ENCODE results near the gene EXT2.

The EXT2 gene

DNA sequence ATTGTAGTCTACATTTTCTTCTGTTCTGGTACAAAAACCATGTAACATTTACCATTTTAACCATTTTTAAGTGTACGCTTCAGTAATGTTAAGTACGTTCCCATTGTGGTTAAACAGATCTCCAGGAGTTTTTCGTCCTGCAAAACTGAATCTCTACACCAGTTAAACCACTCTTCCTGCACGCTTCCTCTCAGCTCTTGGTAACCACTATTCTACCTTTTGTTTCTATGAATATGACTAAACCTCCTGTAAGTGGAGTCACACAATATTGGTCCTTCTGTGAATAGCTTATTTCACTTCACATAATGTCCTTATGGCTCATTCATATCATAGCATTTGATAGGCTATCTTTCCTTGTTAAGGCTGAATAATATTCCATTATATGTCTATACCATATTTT, 7.1 kb upstream of the EXT2 start:
- DNase-seq = no peak

DNA sequence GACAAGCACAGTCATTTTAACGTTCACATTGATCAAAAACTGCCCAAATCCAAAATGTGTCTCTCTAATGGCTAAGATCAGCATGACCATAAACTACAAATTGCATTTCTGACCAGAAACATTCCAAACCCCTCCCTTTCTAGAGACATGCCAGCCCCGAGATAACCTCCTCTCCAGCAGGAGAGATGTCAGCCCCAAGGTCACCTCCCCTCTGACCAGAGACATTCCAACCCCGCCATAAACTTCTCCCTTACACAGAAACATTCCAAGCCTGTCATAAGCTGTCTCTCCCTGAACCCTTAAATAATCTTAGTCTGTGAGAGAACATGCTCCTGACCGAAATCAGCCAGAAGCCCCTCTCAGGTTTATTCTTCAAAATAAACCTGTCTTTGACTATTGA, 6.6 kb upstream of the EXT2 start:
- no peak for DNase-seq

GRCh38 chr11:44090539-44090938, 4.9 kb upstream of the EXT2 start:
- no peak for DNase-seq

DNA sequence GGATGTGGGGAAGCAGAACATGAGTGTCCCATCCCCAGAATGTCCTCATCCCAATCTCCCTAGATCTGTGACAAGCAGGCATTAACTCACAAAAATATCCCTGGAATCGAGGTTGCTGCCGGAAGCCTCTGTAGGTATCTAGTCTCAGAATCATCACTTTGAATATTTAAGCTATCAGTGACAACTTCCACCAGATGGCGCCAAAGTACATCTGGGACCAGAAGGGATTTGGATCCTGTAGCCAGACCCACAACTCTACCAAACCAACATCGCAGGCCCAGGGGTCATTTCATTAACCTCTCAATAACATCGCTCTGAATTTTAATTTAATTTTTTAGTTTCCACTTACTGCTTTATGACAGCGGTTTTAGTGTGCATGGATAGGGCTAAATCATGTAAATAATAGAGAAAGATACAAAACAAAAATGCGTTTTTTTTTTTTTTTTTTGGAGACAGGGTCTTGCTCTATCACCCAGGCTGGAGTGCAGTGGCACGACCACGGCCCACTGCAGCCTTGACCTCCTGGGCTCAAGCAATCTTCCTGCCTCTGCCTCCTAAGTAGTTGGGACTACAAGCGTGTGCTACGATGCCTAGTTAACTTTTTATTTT, 1.1 kb upstream of the EXT2 start:
- DNase-seq = peak; percentile 82

GRCh38 chr11:44096360-44097185, 1.1 kb downstream of the EXT2 start:
- no peak for DNase-seq

DNA sequence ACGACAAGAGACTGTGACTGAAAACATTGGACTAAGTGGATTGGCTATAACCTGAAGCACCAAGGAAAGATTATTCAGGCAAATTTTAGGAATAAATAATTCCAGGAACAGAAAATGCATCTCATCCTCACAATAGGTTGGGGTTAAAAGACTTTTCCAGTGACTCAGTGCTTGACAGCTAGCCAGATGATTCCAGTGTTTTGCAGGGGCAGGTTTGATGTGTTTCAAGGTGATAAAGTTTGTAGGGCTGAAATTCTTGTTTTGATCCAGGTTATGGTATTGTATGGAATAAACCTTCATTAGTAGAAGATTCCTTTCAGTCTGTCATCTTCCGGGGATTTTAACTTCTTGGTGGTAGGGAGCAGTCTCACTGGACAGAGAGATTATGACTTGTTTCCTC, 2.3 kb downstream of the EXT2 start:
- no peak for DNase-seq

- no peak for DNase-seq
Measured at GRCh38 chr11:44101098-44101497, 5.6 kb downstream of the EXT2 start.

- DNase-seq = no peak
Measured at GRCh38 chr11:44104481-44105294, 9.2 kb downstream of the EXT2 start.

- no peak for DNase-seq
Measured at GRCh38 chr11:44108260-44108659, 12.8 kb downstream of the EXT2 start.

- peak; percentile 17 for DNase-seq
Measured at GRCh38 chr11:44110231-44110679, 14.8 kb downstream of the EXT2 start.

- peak; percentile 11 for DNase-seq
Measured at GRCh38 chr11:44112091-44112821, 16.8 kb downstream of the EXT2 start.

GRCh38 chr11:44113018-44113417, 17.5 kb downstream of the EXT2 start:
- DNase-seq = no peak

DNA sequence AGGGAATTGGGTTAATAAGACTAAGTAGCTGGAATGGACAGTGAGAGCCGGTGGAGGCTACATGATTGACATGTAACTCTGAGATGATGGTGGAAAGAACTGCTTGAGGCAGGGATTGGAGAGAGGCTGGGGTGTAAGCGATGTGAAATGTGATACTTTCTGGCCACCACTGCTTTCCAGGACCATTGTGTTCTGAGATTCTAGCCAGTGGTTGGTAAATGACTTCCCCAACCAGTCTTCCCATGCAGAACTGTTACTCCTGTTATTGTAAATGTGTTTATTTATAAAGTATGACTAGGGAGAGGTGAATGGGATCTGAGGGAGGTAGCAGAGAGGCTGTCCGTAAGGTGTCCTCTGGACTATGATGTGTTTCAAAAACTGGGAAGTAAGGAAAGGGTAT, 18.1 kb downstream of the EXT2 start:
- no peak for DNase-seq

DNA sequence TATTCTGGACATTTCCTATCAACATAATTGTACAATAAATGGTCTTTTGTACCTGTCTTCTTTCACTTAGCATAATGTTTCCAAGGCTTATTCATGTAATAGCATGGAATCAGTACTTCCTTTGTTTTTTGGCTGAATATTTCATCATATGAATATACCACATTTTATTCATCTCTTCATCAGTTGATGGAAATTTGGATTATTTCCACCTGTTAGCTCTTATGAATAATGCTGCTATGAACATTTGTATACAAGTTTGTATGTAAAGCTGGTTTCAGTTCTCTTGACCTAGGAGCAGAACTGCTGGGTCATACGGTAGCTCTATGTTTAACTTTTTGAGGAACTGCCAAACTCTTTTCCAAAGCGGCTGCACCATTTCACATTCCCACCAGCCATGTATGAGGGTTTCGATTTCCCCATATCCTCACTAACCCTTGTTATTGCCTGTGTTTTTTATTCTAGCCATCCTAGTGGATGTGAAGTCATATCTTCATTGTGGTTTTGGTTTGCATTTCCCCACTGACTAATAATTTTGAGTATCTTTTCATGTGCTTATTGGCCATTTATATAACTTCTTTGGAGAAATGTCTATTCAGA, 20.9 kb downstream of the EXT2 start:
- DNase-seq = no peak

DNA sequence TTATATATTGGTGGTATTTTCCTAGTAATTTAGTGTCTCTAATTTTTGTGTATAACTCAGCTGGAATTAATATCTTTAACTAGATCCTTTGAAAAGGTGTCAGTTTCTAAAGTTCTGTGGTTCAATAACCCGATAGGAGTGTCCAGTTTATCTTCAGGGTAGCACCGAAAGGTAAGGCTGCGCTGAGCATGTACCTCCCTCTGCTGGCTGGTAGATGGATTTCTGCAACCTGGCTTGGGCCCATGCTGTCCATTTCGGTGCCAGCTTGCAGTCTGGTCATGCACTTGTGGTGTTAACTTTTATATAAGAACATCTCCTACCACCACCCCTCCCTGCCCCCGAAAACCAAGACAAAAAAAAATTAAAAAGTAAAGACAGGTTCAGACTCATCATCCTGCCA, 24.7 kb downstream of the EXT2 start:
- DNase-seq = no peak

DNA sequence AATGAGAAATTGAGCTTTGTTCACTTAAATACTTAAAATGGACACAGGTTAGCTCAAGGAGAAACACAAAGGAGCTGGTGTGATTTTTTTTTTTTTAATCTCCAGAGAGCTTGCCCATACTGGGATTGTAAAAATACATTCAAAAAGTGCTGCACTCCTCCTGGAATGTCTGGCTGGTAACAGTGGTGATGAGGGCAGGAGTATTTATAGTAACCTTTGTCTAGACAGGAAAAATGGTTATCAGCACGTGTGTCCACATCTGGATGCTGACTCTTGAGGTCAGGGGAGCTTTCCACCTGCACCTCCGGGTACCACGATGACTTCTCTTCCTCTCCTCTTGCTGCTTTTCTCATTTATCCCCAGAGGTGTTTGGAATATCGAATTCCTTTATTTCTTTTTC, 30.1 kb downstream of the EXT2 start:
- no peak for DNase-seq

DNA sequence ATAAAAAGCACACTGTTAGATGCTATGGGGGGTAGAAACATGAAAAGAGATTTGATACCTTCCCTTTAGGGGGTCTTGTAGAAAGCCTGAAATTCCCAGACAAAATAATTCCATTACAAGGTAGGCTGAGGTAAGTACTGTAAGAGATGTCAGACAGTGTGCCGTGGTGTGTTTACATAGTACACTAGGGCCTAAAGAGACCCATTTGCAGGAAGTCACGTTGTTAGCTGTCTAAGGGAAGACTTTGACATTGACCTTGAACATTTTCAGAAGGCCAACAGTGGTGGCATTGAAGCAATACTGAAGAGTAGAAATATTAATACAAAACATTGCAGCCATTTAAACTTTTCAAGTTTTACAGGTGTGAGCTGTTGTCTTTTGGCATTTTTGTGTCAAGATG, 30.8 kb downstream of the EXT2 start:
- DNase-seq = no peak

DNA sequence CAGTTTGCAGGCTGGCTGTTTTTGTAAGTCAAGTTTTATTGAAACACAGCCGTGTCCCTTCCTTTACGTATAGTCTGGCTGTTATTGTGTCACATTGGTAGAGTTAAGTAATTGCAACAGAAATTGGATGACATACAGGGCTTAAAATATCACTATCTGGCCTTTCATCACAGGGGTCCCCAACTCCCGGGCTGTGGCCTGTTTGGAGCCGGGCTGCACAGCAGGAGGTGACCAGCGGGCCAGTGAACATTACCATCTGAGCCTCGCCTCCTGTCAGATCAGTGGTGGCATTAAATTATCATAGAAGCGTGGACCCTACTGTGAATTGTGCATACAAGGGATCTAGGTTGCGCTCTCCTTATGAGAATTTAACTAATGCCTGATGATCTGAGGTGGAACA, 31.7 kb downstream of the EXT2 start:
- DNase-seq = no peak

DNA sequence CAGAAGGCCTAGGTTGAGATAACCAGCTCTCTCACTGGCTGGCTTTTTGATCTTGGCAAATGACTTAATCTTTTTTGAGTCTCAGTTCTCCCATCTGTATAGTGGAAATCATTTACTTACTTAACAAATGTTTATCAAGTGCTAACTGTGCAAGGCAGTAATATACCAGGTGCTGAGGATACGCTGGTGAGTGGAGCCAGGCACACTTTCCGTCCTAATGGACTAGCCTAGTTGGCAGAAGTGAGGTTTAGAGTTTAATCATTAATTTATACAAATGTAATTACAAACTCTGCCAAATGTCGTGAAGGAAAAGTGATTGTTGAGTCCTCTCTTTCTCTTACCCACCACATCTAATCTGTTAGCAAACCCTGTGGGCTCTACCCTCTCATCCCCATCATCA, 33.3 kb downstream of the EXT2 start:
- no peak for DNase-seq

GRCh38 chr11:44130751-44131150, 35.3 kb downstream of the EXT2 start:
- DNase-seq = no peak

DNA sequence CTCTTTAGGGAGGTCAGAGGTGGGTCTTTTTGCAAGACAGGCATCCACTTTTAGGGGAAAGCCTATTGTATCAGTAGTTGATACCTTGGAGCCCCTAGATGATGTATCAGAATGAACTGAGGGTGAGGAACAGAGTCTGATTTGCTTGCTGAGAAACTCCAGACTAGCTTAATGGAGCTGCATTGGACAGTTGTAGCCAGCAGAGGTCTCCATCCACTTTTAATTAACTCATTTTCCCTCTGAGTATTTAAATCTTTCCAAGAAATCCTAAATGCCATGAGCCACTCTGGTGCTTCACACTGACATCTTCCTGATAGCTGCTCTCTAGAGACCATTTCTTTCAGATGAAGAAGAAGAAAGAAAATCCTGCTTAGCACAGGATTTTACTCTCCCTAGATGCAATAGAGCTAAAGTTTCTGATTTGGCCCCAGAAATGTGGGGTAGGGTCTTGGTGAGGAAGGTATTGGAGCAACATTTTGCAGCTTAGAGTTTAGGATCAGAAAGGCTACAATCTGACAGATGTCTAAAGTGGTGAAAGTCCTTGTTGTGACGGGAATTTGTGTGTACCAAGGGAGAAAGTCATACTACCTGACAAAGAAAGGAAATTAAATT, 38.0 kb downstream of the EXT2 start:
- no peak for DNase-seq

GRCh38 chr11:44134625-44135024, 39.1 kb downstream of the EXT2 start:
- no peak for DNase-seq

Measured in NCI-H1092 (cell line).